NCI-H748 (cell line): ENCODE results near the gene TMEFF1.
"Not testable (repeated sequence)": the region's sequence is repeated elsewhere in the genome, so short reads cannot be mapped to it uniquely, and the experiment has no call there.

Experiments used
- DNase-seq: peaks from one replicate; lab custom pipeline; 2025; ENCODE audit not compliant: unreplicated experiment; lab: John Stamatoyannopoulos, UW

TMEFF1 gene

DNA sequence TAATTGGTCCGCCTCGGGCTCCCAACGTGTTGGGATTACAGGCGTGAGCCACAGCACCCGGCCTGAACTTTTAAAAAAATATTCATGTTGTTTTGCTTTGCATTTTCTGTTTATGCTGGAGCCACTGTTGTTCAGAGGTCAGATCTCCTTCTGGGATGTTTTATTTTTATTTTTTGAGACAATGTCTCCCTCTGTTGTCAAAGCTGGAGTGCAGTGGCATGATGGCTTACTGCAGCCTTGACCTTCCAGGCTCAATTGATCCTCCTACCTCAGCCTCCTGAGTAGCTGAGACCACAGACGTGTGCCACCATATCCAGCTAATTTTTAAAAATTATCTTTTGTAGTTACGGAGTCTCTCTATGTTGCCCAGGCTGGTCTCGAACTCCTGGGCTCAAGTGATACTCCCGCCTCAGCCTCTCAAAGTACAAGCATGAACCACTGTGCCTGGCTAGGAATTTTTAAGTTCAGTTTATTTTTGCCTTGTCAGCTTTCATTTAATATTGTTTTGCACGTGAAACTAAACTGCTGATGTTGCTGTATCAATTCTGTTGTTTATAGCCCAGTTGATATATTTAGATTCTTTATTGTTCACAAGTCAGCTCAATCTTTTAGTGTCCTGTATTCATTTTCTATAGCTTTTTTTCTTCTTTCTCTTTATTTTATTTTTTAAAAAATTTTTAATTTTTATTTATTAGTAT, 13.7 kb downstream of the TMEFF1 start:
- DNase-seq = no peak

DNA sequence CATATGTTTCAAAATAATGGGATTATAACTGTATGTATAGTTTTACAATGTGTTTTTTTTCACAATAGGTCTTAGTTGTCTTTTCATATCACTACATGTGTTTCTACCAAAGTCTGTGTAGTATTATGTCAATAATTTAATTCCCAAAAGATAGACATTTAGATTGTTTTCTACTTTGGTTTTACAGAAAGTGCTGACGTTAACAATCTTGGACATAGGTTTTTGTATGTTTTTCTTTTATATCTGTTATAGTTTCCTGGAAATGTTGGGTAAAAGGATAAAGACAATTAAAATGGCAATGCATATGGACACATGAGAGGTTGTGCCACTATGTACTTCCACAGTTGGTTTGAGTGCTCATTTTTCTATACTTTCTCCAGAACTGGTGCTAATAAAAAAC, 15.2 kb downstream of the TMEFF1 start:
- no peak for DNase-seq

DNA sequence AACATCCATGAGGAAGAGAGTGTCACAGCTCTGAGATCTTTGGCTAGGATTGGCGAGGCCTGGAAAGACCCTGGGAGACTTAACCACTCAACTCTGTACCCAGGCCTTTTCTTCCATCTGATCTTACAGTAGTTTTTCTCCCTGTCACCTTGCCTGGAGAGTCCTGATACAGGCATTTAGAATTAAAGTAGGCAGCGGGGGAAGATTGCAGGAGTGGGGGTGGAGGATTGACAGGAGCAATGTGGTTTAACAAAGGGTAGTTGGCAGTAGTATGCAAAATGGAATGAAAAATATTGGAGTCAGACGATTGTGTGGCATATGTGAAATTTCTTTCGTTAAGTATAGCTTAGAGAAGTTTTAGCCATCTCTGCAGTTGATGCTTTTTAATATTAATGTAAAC, 16.9 kb downstream of the TMEFF1 start:
- DNase-seq = no peak

DNA sequence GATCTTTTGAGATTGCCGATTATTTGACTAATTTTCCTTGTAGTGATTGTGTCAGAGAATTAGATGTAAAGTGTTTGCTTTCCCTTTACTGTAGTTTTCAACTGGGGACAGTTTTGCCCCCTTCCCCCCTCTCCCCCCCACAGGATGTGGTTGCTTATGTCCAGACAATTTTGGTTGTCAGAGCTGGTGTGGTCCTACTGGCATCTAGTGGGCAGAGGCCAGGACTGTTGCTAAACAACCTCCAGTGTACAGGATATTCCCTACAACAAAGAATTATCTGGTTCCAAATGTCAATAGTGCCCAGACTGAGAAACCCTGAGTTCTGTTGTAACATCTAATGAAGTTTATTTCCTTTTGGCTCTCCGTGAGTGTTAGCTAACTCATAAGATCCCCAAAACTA, 20.0 kb downstream of the TMEFF1 start:
- DNase-seq = no peak

DNA sequence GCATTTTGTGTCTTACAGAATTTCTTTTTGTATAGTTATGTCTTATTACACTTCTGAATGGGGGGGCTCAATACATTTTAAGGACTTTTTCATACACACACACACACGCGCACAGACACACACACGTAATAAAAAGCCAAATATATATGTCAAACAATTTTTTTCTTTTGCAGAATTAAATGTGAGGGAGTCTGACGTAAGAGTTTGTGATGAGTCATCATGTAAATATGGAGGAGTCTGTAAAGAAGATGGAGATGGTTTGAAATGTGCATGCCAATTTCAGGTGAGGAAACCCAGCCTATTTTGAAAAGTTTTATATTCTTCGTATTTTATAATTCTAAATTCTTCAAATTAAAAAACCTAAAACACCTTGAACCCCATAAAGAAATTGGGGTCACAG, 25.6 kb downstream of the TMEFF1 start:
- no peak for DNase-seq

DNA sequence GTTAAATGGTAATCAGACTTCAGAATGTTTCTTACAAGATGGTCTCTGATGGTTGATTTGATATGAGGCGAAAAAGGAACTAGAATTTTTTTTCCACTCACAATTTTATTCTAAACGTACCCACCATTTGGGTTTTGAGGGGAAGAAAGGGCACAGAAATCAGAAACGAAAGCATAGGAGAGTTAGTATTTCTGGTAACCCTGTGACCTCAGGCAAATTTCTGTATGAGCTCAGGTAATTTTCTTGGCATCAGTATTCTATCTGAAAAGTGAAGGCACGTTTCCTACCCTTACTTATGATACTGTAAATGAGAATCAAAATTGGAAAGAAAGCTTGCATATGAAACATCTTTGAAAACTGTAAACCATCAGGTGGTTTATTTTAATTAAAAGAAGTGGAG, 26.5 kb downstream of the TMEFF1 start:
- DNase-seq = no peak

DNA sequence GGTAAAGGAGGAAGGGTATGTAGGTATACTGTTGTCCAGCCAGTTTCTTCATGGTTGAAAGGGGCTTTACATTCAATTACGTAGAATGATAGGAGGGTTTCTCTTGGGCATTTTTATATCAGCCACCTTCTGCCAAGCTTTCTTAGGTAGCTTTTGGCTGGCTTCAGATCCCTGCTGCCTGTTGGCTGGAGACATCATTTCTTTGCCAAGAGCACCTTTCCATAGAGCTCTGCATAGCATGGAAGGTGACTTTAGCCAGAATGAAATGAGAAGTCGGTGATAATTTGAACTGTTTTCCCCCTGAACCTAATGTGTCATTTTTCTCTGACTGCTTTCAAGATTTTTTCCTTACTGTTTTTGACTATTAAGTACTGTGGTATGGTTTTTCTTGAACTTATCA, 26.9 kb downstream of the TMEFF1 start:
- no peak for DNase-seq

DNA sequence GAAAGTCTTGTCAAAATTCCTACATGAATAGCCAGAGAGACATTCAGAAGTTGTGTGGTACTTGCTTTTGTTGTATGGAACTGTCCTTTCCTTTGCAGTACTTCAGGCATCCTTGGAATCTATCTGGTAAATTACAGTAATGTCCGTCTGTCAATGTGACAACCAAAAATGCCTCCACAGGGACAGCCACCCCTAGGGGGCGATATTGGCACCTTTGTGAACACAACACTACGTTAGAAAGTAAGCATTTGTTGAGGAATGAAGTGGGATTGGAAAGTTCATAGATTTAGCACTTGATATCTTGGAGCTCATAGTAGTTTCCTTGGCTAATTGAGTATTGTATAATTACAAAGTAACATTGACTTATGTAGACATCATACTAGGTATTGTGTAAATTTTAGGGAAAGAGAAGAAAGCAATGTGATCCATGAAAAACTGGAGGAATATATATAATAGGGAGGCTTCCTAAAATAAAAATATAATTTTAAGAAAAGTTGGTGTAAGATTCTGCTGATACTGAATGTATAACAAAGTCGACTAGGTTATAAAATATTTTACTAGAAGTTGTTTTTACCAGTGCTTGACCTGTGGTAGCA, 32.7 kb downstream of the TMEFF1 start:
- peak; percentile 39 for DNase-seq

DNA sequence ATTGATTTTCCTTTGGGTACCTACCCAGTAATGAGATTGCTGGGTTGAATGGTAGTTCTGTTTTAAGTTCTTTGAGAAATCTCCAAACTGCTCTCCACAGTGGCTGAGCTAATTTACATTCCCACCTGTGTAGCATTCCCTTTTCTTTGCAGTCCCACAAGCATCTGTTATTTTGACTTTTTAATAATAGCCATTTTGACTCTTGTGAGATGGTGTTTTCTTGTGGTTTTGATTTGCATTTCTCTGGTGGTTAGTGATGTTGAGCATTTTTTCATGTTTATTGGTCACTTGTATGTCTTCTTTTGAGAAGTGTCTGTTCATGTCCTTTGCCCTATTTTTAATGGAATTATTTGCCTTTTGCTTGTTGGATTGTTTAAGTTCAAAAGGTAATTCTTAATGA, 34.4 kb downstream of the TMEFF1 start:
- not testable (repeated sequence) for DNase-seq

DNA sequence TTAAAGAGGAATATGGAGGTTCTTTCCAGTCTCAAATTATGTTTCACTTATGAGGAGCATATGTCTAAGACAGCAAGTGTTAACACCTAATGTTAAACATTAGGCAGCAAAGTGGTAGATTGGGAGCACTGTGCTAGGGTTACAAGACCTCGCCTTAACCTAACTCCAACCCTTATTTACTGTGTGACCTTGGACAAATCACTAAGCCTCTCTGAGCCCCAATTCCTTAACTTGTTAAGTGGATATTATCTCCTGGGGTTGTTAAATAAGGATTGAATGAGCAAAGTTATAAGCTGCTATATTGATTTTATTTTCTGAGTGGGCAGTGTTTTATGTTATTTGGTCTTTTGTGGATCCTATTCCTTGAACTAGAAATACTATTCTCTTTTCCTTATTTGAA, 38.3 kb downstream of the TMEFF1 start:
- no peak for DNase-seq

DNA sequence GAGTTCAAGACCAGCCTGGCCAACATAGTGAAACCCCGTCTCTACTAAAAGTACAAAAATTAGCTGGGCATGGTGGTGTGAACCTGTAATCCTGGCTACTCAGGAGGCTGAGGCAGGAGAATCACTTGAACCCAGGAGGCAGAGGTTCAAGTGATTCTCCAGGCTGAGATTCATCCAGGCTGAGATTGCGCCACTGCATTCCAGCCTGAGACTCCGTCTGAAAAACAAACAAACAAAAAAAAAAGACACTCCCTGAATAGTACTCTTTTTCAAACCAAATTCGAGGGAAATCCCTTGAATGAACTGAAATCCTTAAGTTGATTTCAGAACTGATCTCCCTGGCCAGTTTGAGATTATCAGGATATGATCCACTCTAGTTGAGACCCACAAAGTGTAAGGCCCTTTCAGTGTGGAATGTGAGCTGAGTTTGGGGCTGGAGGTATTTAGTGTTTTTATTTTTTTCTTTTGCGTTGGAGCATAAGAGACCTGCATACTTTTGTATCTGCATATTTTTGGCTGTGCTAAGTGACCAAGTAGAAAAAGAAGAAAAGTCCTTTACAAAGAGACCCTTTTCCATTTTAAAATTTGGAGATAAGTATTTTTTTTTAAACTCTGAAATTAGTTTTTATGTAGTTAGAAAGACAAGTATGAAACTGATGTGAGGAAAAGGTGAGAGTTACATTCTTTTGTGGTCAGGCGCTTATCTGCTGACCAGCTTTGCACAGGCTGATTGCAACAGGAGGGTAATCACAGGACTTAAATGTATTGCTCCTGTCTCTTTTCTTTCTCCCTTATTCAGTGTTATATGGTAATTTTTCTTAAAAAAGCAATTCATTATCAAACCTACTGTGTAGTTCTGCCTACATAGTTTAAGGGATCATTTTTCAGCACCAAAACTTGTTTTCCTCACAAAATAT, 42.9 kb downstream of the TMEFF1 start:
- no peak for DNase-seq

DNA sequence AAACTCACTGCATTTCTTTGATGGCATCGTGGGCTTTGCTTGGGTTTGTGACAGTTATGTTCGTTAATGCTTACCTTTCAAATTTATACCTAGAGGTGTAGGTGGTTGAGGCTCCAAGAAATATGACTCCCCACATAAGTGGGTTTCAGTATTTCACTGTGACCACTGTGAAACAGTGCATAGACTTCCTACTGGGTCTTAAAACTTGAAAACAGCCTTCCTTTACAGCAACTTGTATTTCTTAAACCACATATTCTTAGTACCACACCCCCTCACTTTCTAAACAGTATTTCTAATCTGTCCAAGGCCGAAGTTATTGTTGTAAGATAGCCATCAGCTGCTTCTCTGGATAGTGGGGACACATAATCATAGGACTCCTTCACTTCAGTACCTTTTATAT, 48.3 kb downstream of the TMEFF1 start:
- DNase-seq = no peak

DNA sequence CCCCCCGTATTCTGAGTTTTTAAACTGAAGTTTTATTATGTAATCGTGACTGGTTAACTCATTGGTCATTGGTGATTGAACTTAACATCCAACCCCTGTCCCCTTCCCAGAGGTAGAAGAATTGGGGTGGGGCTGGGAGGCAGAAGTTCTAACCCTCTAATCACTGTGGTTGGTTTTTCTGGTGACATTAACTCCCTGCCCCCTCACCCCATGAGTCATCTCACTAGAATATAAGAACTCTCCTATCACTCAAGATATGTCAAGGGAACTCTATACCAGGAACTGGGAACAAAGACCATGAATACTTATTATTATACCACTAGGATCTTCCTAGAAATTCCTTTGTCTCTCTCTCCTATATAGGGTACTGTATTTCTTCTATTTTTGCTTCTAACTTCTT, 52.6 kb downstream of the TMEFF1 start:
- no peak for DNase-seq

DNA sequence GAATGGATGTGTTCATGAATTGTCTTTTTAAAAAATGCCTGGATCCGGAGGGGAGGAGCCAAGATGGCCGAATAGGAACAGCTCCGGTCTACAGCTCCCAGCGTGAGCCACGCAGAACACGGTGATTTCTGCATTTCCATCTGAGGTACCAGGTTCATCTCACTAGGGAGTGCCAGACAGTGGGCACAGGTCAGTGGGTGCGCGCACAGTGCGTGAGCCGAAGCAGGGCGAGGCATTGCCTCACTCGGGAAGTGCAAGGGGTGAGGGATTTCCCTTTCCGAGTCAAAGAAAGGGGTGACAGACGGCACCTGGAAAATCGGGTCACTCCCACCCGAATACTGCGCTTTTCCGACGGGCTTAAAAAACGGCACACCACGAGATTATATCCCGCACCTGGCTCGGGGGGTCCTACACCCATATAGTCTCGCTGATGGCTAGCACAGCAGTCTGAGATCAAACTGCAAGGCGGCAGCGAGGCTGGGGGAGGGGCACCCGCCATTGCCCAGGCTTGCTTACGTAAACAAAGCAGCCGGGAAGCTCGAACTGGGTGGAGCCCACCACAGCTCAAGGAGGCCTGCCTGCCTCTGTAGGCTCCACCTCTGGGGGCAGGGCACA, 54.3 kb downstream of the TMEFF1 start:
- DNase-seq = not testable (repeated sequence)

DNA sequence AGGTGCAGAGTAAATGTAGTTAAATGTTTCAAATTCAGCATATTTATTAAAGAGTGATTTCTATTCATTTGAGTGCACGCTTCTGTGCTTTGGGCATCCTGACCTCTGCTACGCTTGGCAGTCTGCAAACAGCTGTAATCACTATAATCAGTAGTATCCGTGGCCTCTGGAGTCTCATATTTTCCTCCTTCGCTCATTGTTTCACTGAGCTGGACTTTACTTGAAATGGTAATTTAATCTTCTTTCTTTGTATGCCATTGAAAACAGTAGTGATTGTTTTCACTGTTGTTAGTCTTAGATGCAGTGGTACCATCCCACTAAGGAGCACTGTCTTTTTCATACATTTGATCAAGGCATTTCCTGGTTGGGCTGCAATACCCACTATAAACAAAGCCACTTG, 61.5 kb downstream of the TMEFF1 start:
- peak; percentile 37 for DNase-seq

DNA sequence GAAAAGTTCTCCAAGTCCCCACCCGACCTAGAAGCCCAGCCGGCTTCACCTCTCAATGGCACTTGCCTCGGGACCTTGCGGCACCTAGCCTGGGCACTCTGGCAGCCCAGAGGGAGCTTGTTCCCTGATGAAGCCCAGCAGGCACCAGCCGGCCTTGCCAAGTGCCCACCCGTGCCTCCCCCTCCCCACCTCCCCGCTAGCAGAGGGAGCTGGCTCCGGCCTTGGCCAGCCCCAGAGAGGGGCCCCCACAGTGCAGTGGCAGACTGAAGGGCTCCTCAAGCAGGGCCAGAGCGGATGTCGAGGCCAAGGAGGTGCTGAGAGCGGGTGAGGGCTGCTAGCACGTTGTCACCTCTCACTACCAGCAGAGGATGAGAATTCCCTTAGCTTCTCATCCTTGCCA, 67.4 kb downstream of the TMEFF1 start:
- no peak for DNase-seq

DNA sequence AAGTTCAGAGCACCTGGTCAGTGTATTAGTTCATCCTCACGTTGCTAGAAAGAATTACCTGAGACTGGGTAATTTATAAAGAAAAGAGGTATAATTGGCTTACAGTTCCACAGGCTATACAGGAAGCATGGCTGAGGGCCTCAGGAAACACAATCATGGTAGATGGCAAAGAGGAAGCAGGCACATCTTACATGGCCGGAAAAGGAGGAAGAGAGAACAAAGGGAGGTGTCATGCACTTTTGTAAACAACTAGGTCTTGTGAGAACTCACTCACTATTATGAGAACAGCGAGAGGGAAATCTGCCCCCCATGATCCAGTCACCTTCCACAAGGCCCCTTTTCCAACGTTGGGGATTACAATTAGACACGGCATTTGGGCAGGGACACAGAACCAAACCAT, 76.1 kb downstream of the TMEFF1 start:
- DNase-seq = no peak

DNA sequence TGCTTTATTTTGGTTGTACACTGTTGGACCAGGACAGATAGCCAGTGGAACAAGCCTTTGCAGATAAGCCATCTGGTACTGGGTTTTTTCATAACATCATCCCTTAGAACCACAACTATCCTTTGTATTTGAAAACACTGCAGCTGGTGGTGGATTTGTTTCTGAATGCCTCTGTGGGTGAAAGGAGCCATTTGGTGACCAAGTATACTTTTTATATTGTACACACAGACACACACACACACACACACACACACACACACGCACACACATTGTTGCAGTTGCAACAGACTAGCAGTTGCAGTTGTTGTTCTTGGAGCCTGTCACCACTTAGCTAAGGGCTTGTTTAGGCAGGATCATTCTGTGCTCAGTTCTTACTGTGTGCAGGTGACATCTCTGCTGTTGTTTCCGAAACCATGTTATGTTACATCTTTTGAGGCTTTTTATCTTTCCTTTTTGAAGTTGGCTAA, 82.0 kb downstream of the TMEFF1 start:
- no peak for DNase-seq

DNA sequence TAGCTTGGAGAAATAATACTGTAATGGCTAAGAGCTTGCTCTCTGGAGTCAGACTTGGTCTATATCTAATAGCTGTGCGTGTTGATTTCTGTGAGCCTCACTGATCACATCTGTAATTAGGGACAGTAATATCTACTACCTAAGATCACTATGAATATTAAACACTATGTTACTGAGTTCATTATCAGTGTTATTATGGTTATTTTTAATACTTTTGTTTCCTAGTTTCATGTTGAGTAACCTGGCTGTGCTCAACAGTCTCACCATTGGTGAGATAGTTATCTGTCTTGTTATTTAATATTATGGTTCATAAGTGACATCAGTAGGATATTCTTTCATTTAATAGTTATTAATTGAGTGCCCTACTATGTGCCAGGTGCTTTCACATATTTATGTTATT, 82.5 kb downstream of the TMEFF1 start:
- DNase-seq = no peak

DNA sequence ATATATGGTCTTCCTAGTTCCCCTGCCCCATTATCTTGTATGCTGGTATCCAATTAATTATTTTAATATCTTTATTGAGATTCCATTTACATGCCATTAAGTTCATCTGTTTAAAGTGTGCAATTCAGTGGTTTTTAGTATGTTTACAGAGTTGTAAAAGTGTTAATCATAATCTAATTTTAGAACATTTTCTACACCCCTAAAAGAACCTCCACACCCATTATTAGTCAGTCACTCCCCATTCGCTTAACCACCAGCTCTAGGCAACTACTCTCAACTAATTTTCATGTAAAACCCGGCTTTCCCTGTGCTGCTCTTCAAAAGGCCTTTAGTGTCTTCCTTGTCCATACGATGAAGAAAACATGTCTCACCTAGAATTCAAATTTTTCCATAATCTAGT, 84.1 kb downstream of the TMEFF1 start:
- no peak for DNase-seq

DNA sequence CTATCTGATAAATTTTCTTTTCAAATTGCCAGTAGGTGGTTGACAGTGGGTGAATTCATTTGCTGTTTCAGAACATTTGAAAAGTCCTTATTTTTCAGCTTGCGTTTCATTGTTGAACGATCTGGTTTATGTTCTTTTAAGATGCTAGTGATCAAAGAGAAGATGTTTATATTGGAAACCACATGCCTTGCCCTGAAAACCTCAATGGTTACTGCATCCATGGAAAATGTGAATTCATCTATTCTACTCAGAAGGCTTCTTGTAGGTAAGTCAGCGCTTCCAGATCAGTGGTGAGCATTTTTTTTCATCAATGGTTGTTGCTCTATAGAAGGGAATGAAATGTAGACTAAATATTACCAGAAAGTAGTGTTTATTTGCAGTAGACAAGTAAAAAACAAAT, 88.3 kb downstream of the TMEFF1 start:
- DNase-seq = no peak

DNA sequence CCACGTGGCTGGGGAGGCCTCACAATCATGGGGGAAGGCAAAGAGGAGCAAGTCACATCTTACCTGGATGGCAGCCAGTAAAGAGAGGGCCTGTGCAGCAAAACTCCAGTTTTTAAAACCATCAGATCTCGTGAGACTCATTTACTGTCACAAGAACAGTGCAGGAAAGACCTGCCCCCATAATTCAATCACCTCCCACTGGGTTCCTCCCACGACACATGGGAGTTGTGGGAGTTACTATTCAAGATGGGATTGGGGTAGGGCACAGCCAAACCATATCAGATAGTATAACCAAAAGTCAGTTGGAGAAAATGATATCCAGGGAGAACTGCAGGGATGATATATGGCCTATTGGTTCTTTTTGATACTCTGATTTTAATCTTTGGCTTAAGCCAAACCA, 94.9 kb downstream of the TMEFF1 start:
- no peak for DNase-seq
